SK-N-SH (cell line): ENCODE data around the gene UMODL1. TPM values are rescaled to one million over a fixed set of nuclear protein-coding genes. Genes with fewer than 3 reads are reported as not detected.

Source experiments
- CTCF ChIA-PET: fragments of 300-600, 350-600 bp; formaldehyde crosslinking; extraction: SDS; loops from one replicate; lab custom pipeline; 2021; lab: Yijun Ruan, JAX
- POLR2A ChIA-PET: fragments of 350-600 bp; sonication (Branson Sonifier 250); formaldehyde crosslinking; extraction: SDS; loops from one replicate; lab custom pipeline; 2020; ENCODE audit warnings: antibody characterized with exemption, inconsistent platforms; lab: Yijun Ruan, JAX
- DNase-seq: peaks from one replicate; pipeline ENCODE4 v3.0.0; 2012
- H2AFZ ChIP-seq: fragments of 200-600 bp; sonication (generic); 2 replicates; pipeline ENCODE4 v1.8.1; 2016; ENCODE audit warnings: antibody characterized with exemption, mild to moderate bottlenecking, low read depth
- H3F3A ChIP-seq: fragments of 200-600 bp; sonication (generic); replicated peaks from 2 replicates; pipeline ENCODE3; 2016; ENCODE audit warnings: antibody characterized with exemption, mild to moderate bottlenecking; ENCODE audit not compliant: insufficient read depth
- H3K27ac ChIP-seq, 2 experiments: fragments of 200-500 bp in 1 of 2; fragments of 200-600 bp in 1 of 2; sonication (Bioruptor generic) in 1 of 2; sonication (generic), shearing (Covaris generic) in 1 of 2; 2 replicates each; pipeline versions ENCODE4 v1.5.1 to v1.6.1; 2014 to 2016; ENCODE audit warnings: low read depth in 2 of 2, inconsistent platforms in 1 of 2, low read length in 1 of 2, mild to moderate bottlenecking in 1 of 2, mixed read lengths in 1 of 2
- H3K27me3 ChIP-seq: fragments of 200-600 bp; sonication (generic), shearing (Covaris generic); 2 replicates; pipeline ENCODE4 v1.6.1; 2016; ENCODE audit warnings: mixed run types; ENCODE audit not compliant: insufficient read depth
- H3K36me3 ChIP-seq, 2 experiments: fragments of 200-500 bp in 1 of 2; fragments of 200-600 bp in 1 of 2; sonication (Bioruptor generic) in 1 of 2; sonication (generic) in 1 of 2; replicated peaks in 1 of 2; 2 replicates each; pipeline versions ENCODE3 to v1.5.1; 2014 to 2016; ENCODE audit warnings: low read length in 1 of 2, mild to moderate bottlenecking in 1 of 2; ENCODE audit not compliant: insufficient read depth in 2 of 2, control insufficient read depth in 1 of 2
- H3K4me1 ChIP-seq, 2 experiments: fragments of 200-500 bp in 1 of 2; fragments of 200-600 bp in 1 of 2; sonication (Bioruptor generic) in 1 of 2; sonication (generic), shearing (Covaris generic) in 1 of 2; 2 replicates each; pipeline versions ENCODE4 v1.5.1 to v1.6.1; 2014 to 2016; ENCODE audit warnings: low read depth in 1 of 2, low read length in 1 of 2, mixed run types in 1 of 2; ENCODE audit not compliant: insufficient read depth in 2 of 2, control insufficient read depth in 1 of 2
- H3K4me2 ChIP-seq: fragments of 200-600 bp; sonication (generic), shearing (Covaris generic); 2 replicates; pipeline ENCODE4 v1.6.1; 2017; ENCODE audit warnings: mixed run types
- H3K4me3 ChIP-seq, 2 experiments: fragments of 200-500 bp in 1 of 2; fragments of 200-600 bp in 1 of 2; sonication (Bioruptor generic) in 1 of 2; sonication (generic), shearing (Covaris generic) in 1 of 2; 2 replicates each; pipeline versions ENCODE4 v1.5.1 to v1.8.1; 2014 to 2016; ENCODE audit warnings: low read depth in 2 of 2, inconsistent platforms in 1 of 2, low read length in 1 of 2, mild to moderate bottlenecking in 1 of 2, mixed read lengths in 1 of 2, moderate library complexity in 1 of 2
- H3K79me2 ChIP-seq: fragments of 200-600 bp; sonication (generic); 2 replicates; pipeline ENCODE4 v1.8.1; 2017; ENCODE audit warnings: mild to moderate bottlenecking; ENCODE audit not compliant: insufficient read depth
- H3K9ac ChIP-seq: fragments of 200-600 bp; sonication (generic); 2 replicates; pipeline ENCODE4 v1.6.1; 2017; ENCODE audit warnings: mixed run types
- H3K9me2 ChIP-seq: fragments of 200-600 bp; sonication (generic); 2 replicates; pipeline ENCODE4 v1.6.1; 2017; ENCODE audit warnings: mixed run types
- H3K9me3 ChIP-seq: fragments of 200-600 bp; sonication (generic); 2 replicates; pipeline ENCODE4 v1.6.1; 2017; ENCODE audit warnings: mixed run types, mild to moderate bottlenecking, moderate library complexity
- H4K20me1 ChIP-seq: fragments of 200-600 bp; sonication (generic); 2 replicates; pipeline ENCODE4 v1.6.1; 2017; ENCODE audit warnings: mild to moderate bottlenecking, mixed run types; ENCODE audit not compliant: insufficient read depth
- EZH2phosphoT487 ChIP-seq: fragments of 200-600 bp; sonication (generic); IDR thresholded peaks from 2 replicates; pipeline ENCODE4 v1.6.1; 2017; ENCODE audit warnings: low read depth, mixed run types, mild to moderate bottlenecking, antibody characterized with exemption, moderate library complexity, borderline replicate concordance
- FOSL2 ChIP-seq: IDR thresholded peaks from 2 replicates; pipeline ENCODE4 v1.4.0; 2012; ENCODE audit warnings: low read depth, mild to moderate bottlenecking, moderate library complexity, borderline replicate concordance
- FOXJ3 ChIP-seq: sonication (generic); formaldehyde crosslinking; IDR thresholded peaks from 2 replicates; pipeline ENCODE4 v1.5.1; 2020; ENCODE audit warnings: mild to moderate bottlenecking, missing genetic modification reagents
- JUND ChIP-seq: IDR thresholded peaks from 2 replicates; pipeline ENCODE4 v1.4.0; 2012
- MAX ChIP-seq: IDR thresholded peaks from 2 replicates; pipeline ENCODE4 v1.4.0; 2012; ENCODE audit warnings: low read depth
- MEF2A ChIP-seq: IDR thresholded peaks from 2 replicates; pipeline ENCODE4 v1.4.0; 2012; ENCODE audit warnings: low read depth, borderline replicate concordance
- PBX3 ChIP-seq: IDR thresholded peaks from 2 replicates; pipeline ENCODE4; 2012
- TAF1 ChIP-seq: IDR thresholded peaks from 2 replicates; pipeline ENCODE4 v1.6.1; 2012; ENCODE audit warnings: low read depth, mild to moderate bottlenecking, low read length, moderate library complexity, borderline replicate concordance
- TCF12 ChIP-seq: IDR thresholded peaks from 2 replicates; pipeline ENCODE4 v1.4.0; 2012
- USF2 ChIP-seq: fragments of 150-350 bp; IDR thresholded peaks from 2 replicates; pipeline ENCODE4 v1.6.1; 2017; ENCODE audit warnings: antibody characterized with exemption, low read length, low read depth, borderline replicate concordance
- WGBS: methylation state at CpG from one replicate; pipeline ENCODE4 v1.1.6; 2017; ENCODE audit warnings: low lambda C conversion rate; 5-methylcytosine and 5-hydroxymethylcytosine counted together
- polyA plus RNA-seq, 3 experiments: library from polyadenylated mRNA; depleted of rRNA; stranded (reverse); fragments of >200 nt; gene quantifications; 2 replicates each; pipeline ENCODE4 v1.2.3, GENCODE V29; 2012

UMODL1 gene
- polyA plus RNA-seq, 1 of the 3 experiments (the other 2 are of a cell fraction) = not detected

- TF ChIP-seq USF2 (no peak), MAX (0 out of 2 replicates have a peak, but pooled peaks have one; percentile 22), TCF12 (peak; percentile 60)
- Histone ChIP-seq H3K27ac (no peak overlapping the region), H3K9ac (no peak overlapping the region), H3K4me2 (no peak overlapping the region), H3K79me2 (no peaks in the 10 kb centered on the region), H3K9me3 (no peaks in the 10 kb centered on the region), H3K36me3 (no peaks in the 10 kb centered on the region), H3F3A (peaks cover 10% of the 10 kb centered on the region), H4K20me1 (no peaks in the 10 kb centered on the region), H3K9me2 (no peaks in the 10 kb centered on the region), H2AFZ (no peak overlapping the region), H3K4me3 (no peak overlapping the region), H3K27me3 (peaks cover 19% of the 10 kb centered on the region), H3K4me1 (peaks cover 0 to 23% of the 10 kb centered on the region in 2 experiments; a peak in 1 of 4 replicates)
- 16% methylated on average over 14 of the region's 15 CpGs for WGBS
- peak; percentile 58 for DNase-seq
- POLR2A ChIA-PET = no interaction called here
- CTCF ChIA-PET = interaction anchor here (1.4 to 3.9 kb wide), 12 partner anchors 8 to 497 kb away, joined by 4 to 56 read pairs (median 6); no protein-coding TSS in a partner anchor
Observed at GRCh38 chr21:42118901-42119300, 47.8 kb downstream of the UMODL1 start.

- ChIA-PET POLR2A (no interaction called here), CTCF (interaction anchor here (0.9 to 2.2 kb wide), 3 partner anchors 8 to 304 kb away, joined by 3 to 17 read pairs (median 5); no protein-coding TSS in a partner anchor)
- Histone ChIP-seq H3K9ac (no peak overlapping the region), H4K20me1 (no peaks in the 10 kb centered on the region), H3K4me1 (peaks cover 0 to 23% of the 10 kb centered on the region in 2 experiments; a peak in 1 of 4 replicates), H3K9me3 (no peaks in the 10 kb centered on the region), H3K27ac (no peak overlapping the region), H3K36me3 (no peaks in the 10 kb centered on the region), H2AFZ (no peak overlapping the region), H3K9me2 (no peaks in the 10 kb centered on the region), H3K4me3 (no peak overlapping the region), H3K27me3 (peaks cover 19% of the 10 kb centered on the region)
- WGBS = 64% methylated on average over 11 of the region's 11 CpGs
- DNase-seq = no peak
- TF ChIP-seq FOXJ3 (no peak), MAX (no peak), PBX3 (no peak), TAF1 (no peak), FOSL2 (no peak), EZH2phosphoT487 (no peak), JUND (no peak), MEF2A (no peak)
- TF ChIP-seq, all 33 proteins: peak for 0
- peaks cover 10% of the 10 kb centered on the region for H3F3A ChIP-seq
- no peak overlapping the region for H3K4me2 ChIP-seq
- no peaks in the 10 kb centered on the region for H3K79me2 ChIP-seq
Observed at GRCh38 chr21:42120101-42120902, 49.2 kb downstream of the UMODL1 start.
